WTC11 (cell line): ENCODE data around the gene GPR84. TPM values are rescaled to one million over a fixed set of nuclear protein-coding genes. Genes with fewer than 3 reads are reported as not detected.

Experiments used
- ATAC-seq: fragments of 200-7000 bp; cut with Tn5 transposase; 2 replicates; pipeline ENCODE4 v1.10.0; 2021; ENCODE audit warnings: mild to moderate bottlenecking, moderate library complexity
- CTCF ChIA-PET: fragments of 300-600 bp; sonication (Branson Sonifier 250); formaldehyde crosslinking; loops from one replicate; lab custom pipeline; 2021; ENCODE audit warnings: antibody characterized with exemption; lab: Charles Lee
- POLR2A ChIA-PET: fragments of 350-600 bp; sonication (Branson Sonifier 250); formaldehyde crosslinking; loops from one replicate; lab custom pipeline; 2021; ENCODE audit warnings: antibody characterized with exemption; lab: Charles Lee
- DNase-seq: peaks from one replicate; pipeline ENCODE4 v3.0.0; 2021; ENCODE audit warnings: low spot score
- H3K27ac Mint-ChIP-seq: 2 replicates; pipeline ENCODE4 v1.8.0; 2021; ENCODE audit warnings: mixed read lengths
- H3K27me3 Mint-ChIP-seq: 2 replicates; pipeline ENCODE4 v1.8.0; 2021; ENCODE audit warnings: low read depth, mild to moderate bottlenecking, moderate library complexity, mixed read lengths
- H3K36me3 Mint-ChIP-seq: 2 replicates; pipeline ENCODE4 v1.8.0; 2021; ENCODE audit warnings: mixed read lengths
- H3K4me1 Mint-ChIP-seq: 2 replicates; pipeline ENCODE4 v1.8.0; 2022; ENCODE audit warnings: mixed read lengths
- H3K4me3 Mint-ChIP-seq: 2 replicates; pipeline ENCODE4 v1.8.0; 2021; ENCODE audit warnings: mild to moderate bottlenecking, moderate library complexity, mixed read lengths
- H3K9me3 Mint-ChIP-seq: 2 replicates; pipeline ENCODE4 v1.8.0; 2021; ENCODE audit warnings: mixed read lengths
- ARID4B ChIP-seq: sonication (generic); formaldehyde crosslinking; IDR thresholded peaks from 2 replicates; pipeline ENCODE4 v1.8.0; 2023; ENCODE audit warnings: missing genetic modification reagents, mild to moderate bottlenecking, borderline replicate concordance
- CBFB ChIP-seq: sonication (generic); formaldehyde crosslinking; IDR thresholded peaks from 2 replicates; pipeline ENCODE4 v1.8.1; 2022; ENCODE audit warnings: mild to moderate bottlenecking, low read depth, missing genetic modification reagents
- E2F5 ChIP-seq: sonication (generic); formaldehyde crosslinking; IDR thresholded peaks from 2 replicates; pipeline ENCODE4 v1.8.1; 2022; ENCODE audit warnings: mild to moderate bottlenecking, moderate library complexity, missing genetic modification reagents
- FOXK1 ChIP-seq: sonication (generic); formaldehyde crosslinking; IDR thresholded peaks from 2 replicates; pipeline ENCODE4 v1.8.0; 2022; ENCODE audit warnings: mild to moderate bottlenecking, moderate library complexity, missing genetic modification reagents
- GABPB1 ChIP-seq: sonication (generic); formaldehyde crosslinking; IDR thresholded peaks from 2 replicates; pipeline ENCODE4 v1.8.1; 2023; ENCODE audit warnings: mild to moderate bottlenecking, missing genetic modification reagents
- HMGA2 ChIP-seq: fragments of 250-450 bp; sonication (Bioruptor Pico); IDR thresholded peaks from 2 replicates; pipeline ENCODE4 v1.4.0; 2021; ENCODE audit warnings: mild to moderate bottlenecking, moderate library complexity
- IRF1 ChIP-seq: sonication (generic); formaldehyde crosslinking; IDR thresholded peaks from 2 replicates; pipeline ENCODE4 v1.8.0; 2023; ENCODE audit warnings: missing genetic modification reagents
- JAZF1 ChIP-seq: fragments of 250-450 bp; sonication (Bioruptor Pico); IDR thresholded peaks from 2 replicates; pipeline ENCODE4 v1.9.0; 2021; ENCODE audit warnings: moderate library complexity, mild to moderate bottlenecking, inconsistent platforms
- NFYB ChIP-seq: sonication (generic); formaldehyde crosslinking; conservative IDR thresholded peaks from 2 replicates; pipeline ENCODE4 v1.8.0; 2022; ENCODE audit warnings: low read depth, missing genetic modification reagents
- NR1H2 ChIP-seq: sonication (generic); formaldehyde crosslinking; IDR thresholded peaks from 2 replicates; pipeline ENCODE4 v1.9.0; 2021; ENCODE audit warnings: mild to moderate bottlenecking, moderate library complexity, missing genetic modification reagents
- NR2C2 ChIP-seq: sonication (generic); formaldehyde crosslinking; IDR thresholded peaks from 2 replicates; pipeline ENCODE4 v1.8.0; 2022; ENCODE audit warnings: mild to moderate bottlenecking, missing genetic modification reagents
- PRDM15 ChIP-seq: sonication (generic); formaldehyde crosslinking; IDR thresholded peaks from 2 replicates; pipeline ENCODE4 v1.8.0; 2022; ENCODE audit warnings: missing genetic modification reagents
- PRRX2 ChIP-seq: fragments of 250-450 bp; sonication (Bioruptor Pico); IDR thresholded peaks from 2 replicates; pipeline ENCODE4 v1.8.0; 2021; ENCODE audit warnings: mild to moderate bottlenecking
- SOX15 ChIP-seq: fragments of 250-450 bp; sonication (Bioruptor Pico); IDR thresholded peaks from 2 replicates; pipeline ENCODE4 v1.9.0; 2021; ENCODE audit warnings: mild to moderate bottlenecking
- SP1 ChIP-seq: sonication (generic); formaldehyde crosslinking; conservative IDR thresholded peaks from 2 replicates; pipeline ENCODE4 v1.8.1; 2022; ENCODE audit warnings: missing genetic modification reagents
- USF1 ChIP-seq: sonication (generic); formaldehyde crosslinking; IDR thresholded peaks from 2 replicates; pipeline ENCODE4 v1.8.0; 2022; ENCODE audit warnings: mild to moderate bottlenecking, missing genetic modification reagents
- USF2 ChIP-seq: sonication (generic); formaldehyde crosslinking; IDR thresholded peaks from 2 replicates; pipeline ENCODE4 v1.8.1; 2023; ENCODE audit warnings: mild to moderate bottlenecking, missing genetic modification reagents, moderate library complexity
- ZNF232 ChIP-seq: sonication (generic); formaldehyde crosslinking; IDR thresholded peaks from 2 replicates; pipeline ENCODE4 v1.8.0; 2022; ENCODE audit warnings: mild to moderate bottlenecking, missing genetic modification reagents
- ZNF263 ChIP-seq: sonication (generic); formaldehyde crosslinking; IDR thresholded peaks from 2 replicates; pipeline ENCODE4 v1.8.1; 2022; ENCODE audit warnings: low read depth, mild to moderate bottlenecking, moderate library complexity, missing genetic modification reagents
- ZNF281 ChIP-seq: sonication (generic); formaldehyde crosslinking; IDR thresholded peaks from 2 replicates; pipeline ENCODE4 v1.8.0; 2023; ENCODE audit warnings: mild to moderate bottlenecking, missing genetic modification reagents
- total RNA-seq: library from RNA; stranded (reverse); gene quantifications from 3 replicates; pipeline ENCODE4 v1.2.3, GENCODE V29; 2021

GPR84 gene
- total RNA-seq, 1 experiment from 2014 or later, result 0.13 TPM

GRCh38 chr12:54358945-54359761 lies 5.1 kb downstream of the GPR84 start:
- H3K27me3 Mint-ChIP-seq, result peaks cover 7% of the 10 kb centered on the region
- 0 out of 2 replicates have a peak, but pooled peaks have one; percentile 39 for TF ChIP-seq ARID4B (CRISPR knock-in tag)
- no peak for TF ChIP-seq GABPB1
- 0 out of 2 replicates have a peak, but pooled peaks have one; percentile 36 for TF ChIP-seq FOXK1
- TF ChIP-seq HMGA2 (CRISPR knock-in tag), result no peak
- TF ChIP-seq ZNF232 (CRISPR knock-in tag), result no peak
- no peak for TF ChIP-seq NR1H2
- TF ChIP-seq SP1, result peak; percentile 74
- TF ChIP-seq SOX15, result no peak
- no peak for TF ChIP-seq IRF1 (CRISPR knock-in tag)
- no peak for TF ChIP-seq PRDM15
- no peak for TF ChIP-seq PRRX2 (CRISPR knock-in tag)
- no peak for TF ChIP-seq ZNF281
- TF ChIP-seq CBFB (CRISPR knock-in tag), result no peak
- no peak for TF ChIP-seq ZNF263 (CRISPR knock-in tag)
- no peak for TF ChIP-seq USF2
- no peak for TF ChIP-seq E2F5 (CRISPR knock-in tag)
- peak; percentile 93 for TF ChIP-seq NFYB (CRISPR knock-in tag)
- no peak for TF ChIP-seq USF1 (CRISPR knock-in tag)
- no peak for TF ChIP-seq NR2C2 (CRISPR knock-in tag)
- no peak for TF ChIP-seq JAZF1
- H3K36me3 Mint-ChIP-seq, result no peaks in the 10 kb centered on the region
- ATAC-seq (peak; percentile 77), DNase-seq (peak; percentile 96)
- no peak overlapping the region for H3K4me3 Mint-ChIP-seq
- H3K4me1 Mint-ChIP-seq, result peaks cover 7% of the 10 kb centered on the region
- ChIA-PET POLR2A (interaction anchor here (0.7 to 4.2 kb wide), 13 partner anchors 11 to 100 kb away, joined by 3 to 40 read pairs (median 4); partner anchors contain the start of genes CBX5, COPZ1, HNRNPA1 and NFE2), CTCF (interaction anchor here (0.5 to 9.1 kb wide), 32 partner anchors 9 to 665 kb away, joined by 3 to 200 read pairs (median 6); partner anchors contain the start of genes CBX5, COPZ1, HNRNPA1 and HOXC5)
- H3K27ac Mint-ChIP-seq, result no peak overlapping the region
- no peaks in the 10 kb centered on the region for H3K9me3 Mint-ChIP-seq
